GM12878 (cell line): ENCODE results near the gene ARPC5L. TPM values are rescaled to one million over a fixed set of nuclear protein-coding genes. Genes with fewer than 3 reads are reported as not detected.

Source experiments
- polyA plus RNA-seq, 11 experiments: library from polyadenylated mRNA; depleted of rRNA in 4 of 11; unstranded in 6 of 11; stranded (reverse) in 5 of 11; fragments of >200 nt; fragmentation: Nextera tagmentation in 4 of 11; fragmentation: Illumina TruSeq in 1 of 11; extraction: Ambion mirVana in 4 of 11; extraction: Trizol in 1 of 11; gene quantifications; 1 replicate in 1 of 11; 2 replicates in 10 of 11; pipeline versions ENCODE4 v1.2.1 to v1.2.3, GENCODE V29; 2011 to 2016; ENCODE audit warnings: inconsistent platforms in 2 of 11, missing spikeins in 2 of 11, low read depth in 1 of 11
- small RNA-seq: library from RNA; depleted of rRNA; stranded (forward); fragments of <200 nt; gene quantifications from one replicate; pipeline ENCODE3, GENCODE V24; 2014
- total RNA-seq, 4 experiments: library from RNA; depleted of rRNA in 3 of 4; stranded (reverse); fragments of >200 nt in 3 of 4; fragmentation: Illumina TruSeq in 1 of 4; extraction: Trizol in 1 of 4; gene quantifications; 2 replicates each; pipeline versions ENCODE4 v1.2.1 to v1.2.3, GENCODE V29; 2013 to 2021

ARPC5L gene
- total and polyA plus RNA-seq, 10 of the 15 experiments (the other 5 are each of a cell fraction or from before 2014, with no cell fraction given) = 42.3 to 207 (median 104) TPM

Small RNA genes within 50 kb of the gene (small RNA-seq; reads per million reads assigned to genes)
- gene RNU4-82P = not detected

Other genes starting within 250 kb of the ARPC5L start
- 5.9 and 6.1 TPM in 2 replicates for gene NR6A1, start 90.8 kb upstream of the ARPC5L start, total RNA-seq (2014; rRNA removed)
- gene NR6A1, start 90.8 kb upstream of the ARPC5L start, total RNA-seq (2014; rRNA removed; fragmentation: Illumina TruSeq; extraction: Trizol) = 5.0 and 5.4 TPM in 2 replicates
- 8.7 and 9.2 TPM in 2 replicates for gene NR6A1, start 90.8 kb upstream of the ARPC5L start, total RNA-seq (2021)
- 5.8 and 8.0 TPM in 2 replicates for gene NR6A1, start 90.8 kb upstream of the ARPC5L start, polyA plus RNA-seq (2011; rRNA removed)
- gene NR6A1, start 90.8 kb upstream of the ARPC5L start, polyA plus RNA-seq (2014; fragmentation: Illumina TruSeq; extraction: Trizol) = 5.1 and 5.7 TPM in 2 replicates
- gene NR6A1, start 90.8 kb upstream of the ARPC5L start, polyA plus RNA-seq (2014; fragmentation: Nextera tagmentation; extraction: Ambion mirVana) = 1 to 10 TPM; 1.2 to 2.5 TPM
- gene NR6A1, start 90.8 kb upstream of the ARPC5L start, polyA plus RNA-seq (2014; rRNA removed) = 3.9 and 4.1 TPM in 2 replicates
- 1 to 10 TPM; 2.6 to 2.9 TPM for gene NR6A1, start 90.8 kb upstream of the ARPC5L start, polyA plus RNA-seq (2016; fragmentation: Nextera tagmentation; extraction: Ambion mirVana)
- 0.05 and 0.06 TPM in 2 replicates for gene OLFML2A, start 85.0 kb upstream of the ARPC5L start, total RNA-seq (2014; rRNA removed)
- 0.09 and 0.14 TPM in 2 replicates for gene OLFML2A, start 85.0 kb upstream of the ARPC5L start, total RNA-seq (2014; rRNA removed; fragmentation: Illumina TruSeq; extraction: Trizol)
- 0.10 and 0.27 TPM in 2 replicates for gene OLFML2A, start 85.0 kb upstream of the ARPC5L start, total RNA-seq (2021)
- not detected in 2 replicates for gene OLFML2A, start 85.0 kb upstream of the ARPC5L start, polyA plus RNA-seq (2011; rRNA removed)
- 0.06 and 0.10 TPM in 2 replicates for gene OLFML2A, start 85.0 kb upstream of the ARPC5L start, polyA plus RNA-seq (2014; fragmentation: Illumina TruSeq; extraction: Trizol)
- under 1 TPM in 1 of 2 experiments, not detected in 1; 0.02 TPM for gene OLFML2A, start 85.0 kb upstream of the ARPC5L start, polyA plus RNA-seq (2014; fragmentation: Nextera tagmentation; extraction: Ambion mirVana)
- gene OLFML2A, start 85.0 kb upstream of the ARPC5L start, polyA plus RNA-seq (2014; rRNA removed) = 0.13 and 0.16 TPM in 2 replicates
- gene OLFML2A, start 85.0 kb upstream of the ARPC5L start, polyA plus RNA-seq (2016; fragmentation: Nextera tagmentation; extraction: Ambion mirVana) = not detected
- gene WDR38, start 8.7 kb upstream of the ARPC5L start, total RNA-seq (2014; rRNA removed) = not detected in 2 replicates
- not detected in 2 replicates for gene WDR38, start 8.7 kb upstream of the ARPC5L start, total RNA-seq (2014; rRNA removed; fragmentation: Illumina TruSeq; extraction: Trizol)
- not detected in 2 replicates for gene WDR38, start 8.7 kb upstream of the ARPC5L start, total RNA-seq (2021)
- not detected in 2 replicates for gene WDR38, start 8.7 kb upstream of the ARPC5L start, polyA plus RNA-seq (2011; rRNA removed)
- gene WDR38, start 8.7 kb upstream of the ARPC5L start, polyA plus RNA-seq (2014; fragmentation: Illumina TruSeq; extraction: Trizol) = not detected in 2 replicates
- not detected for gene WDR38, start 8.7 kb upstream of the ARPC5L start, polyA plus RNA-seq (2014; fragmentation: Nextera tagmentation; extraction: Ambion mirVana)
- not detected in 2 replicates for gene WDR38, start 8.7 kb upstream of the ARPC5L start, polyA plus RNA-seq (2014; rRNA removed)
- not detected for gene WDR38, start 8.7 kb upstream of the ARPC5L start, polyA plus RNA-seq (2016; fragmentation: Nextera tagmentation; extraction: Ambion mirVana)
- gene RPL35, start 173 bp upstream of the ARPC5L start, total RNA-seq (2014; rRNA removed) = 4,617 and 5,922 TPM in 2 replicates
- 3,907 and 4,081 TPM in 2 replicates for gene RPL35, start 173 bp upstream of the ARPC5L start, total RNA-seq (2014; rRNA removed; fragmentation: Illumina TruSeq; extraction: Trizol)
- 2,572 and 2,695 TPM in 2 replicates for gene RPL35, start 173 bp upstream of the ARPC5L start, total RNA-seq (2021)
- 1,958 and 3,572 TPM in 2 replicates for gene RPL35, start 173 bp upstream of the ARPC5L start, polyA plus RNA-seq (2011; rRNA removed)
- 1,263 and 3,648 TPM in 2 replicates for gene RPL35, start 173 bp upstream of the ARPC5L start, polyA plus RNA-seq (2014; fragmentation: Illumina TruSeq; extraction: Trizol)
- 1,000 to 10,000 TPM; 5,281 to 6,300 TPM for gene RPL35, start 173 bp upstream of the ARPC5L start, polyA plus RNA-seq (2014; fragmentation: Nextera tagmentation; extraction: Ambion mirVana)
- gene RPL35, start 173 bp upstream of the ARPC5L start, polyA plus RNA-seq (2014; rRNA removed) = 5,524 and 8,197 TPM in 2 replicates
- 1,000 to 10,000 TPM; 2,862 to 2,907 TPM for gene RPL35, start 173 bp upstream of the ARPC5L start, polyA plus RNA-seq (2016; fragmentation: Nextera tagmentation; extraction: Ambion mirVana)
- 8.5 and 9.8 TPM in 2 replicates for gene GOLGA1, start 79.0 kb downstream of the ARPC5L start, total RNA-seq (2014; rRNA removed)
- 5.4 and 5.6 TPM in 2 replicates for gene GOLGA1, start 79.0 kb downstream of the ARPC5L start, total RNA-seq (2014; rRNA removed; fragmentation: Illumina TruSeq; extraction: Trizol)
- gene GOLGA1, start 79.0 kb downstream of the ARPC5L start, total RNA-seq (2021) = 9.2 and 9.6 TPM in 2 replicates
- 14.1 and 18.8 TPM in 2 replicates for gene GOLGA1, start 79.0 kb downstream of the ARPC5L start, polyA plus RNA-seq (2011; rRNA removed)
- gene GOLGA1, start 79.0 kb downstream of the ARPC5L start, polyA plus RNA-seq (2014; fragmentation: Illumina TruSeq; extraction: Trizol) = 7.8 and 8.8 TPM in 2 replicates
- gene GOLGA1, start 79.0 kb downstream of the ARPC5L start, polyA plus RNA-seq (2014; fragmentation: Nextera tagmentation; extraction: Ambion mirVana) = 1 to 10 TPM; 2.9 to 3.0 TPM
- gene GOLGA1, start 79.0 kb downstream of the ARPC5L start, polyA plus RNA-seq (2014; rRNA removed) = 9.5 and 11.0 TPM in 2 replicates
- 1 to 10 TPM; 7.8 to 8.4 TPM for gene GOLGA1, start 79.0 kb downstream of the ARPC5L start, polyA plus RNA-seq (2016; fragmentation: Nextera tagmentation; extraction: Ambion mirVana)